CD14-positive monocyte (primary cell): Measurements from ENCODE around the gene MDK. TPM values are rescaled to one million over a fixed set of nuclear protein-coding genes. Genes with fewer than 3 reads are reported as not detected.
"Not testable (repeated sequence)": the region's sequence is repeated elsewhere in the genome, so short reads cannot be mapped to it uniquely, and the experiment has no call there.

Source experiments
- DNase-seq, 3 donors: peaks; one replicate each; pipeline ENCODE4 v3.0.0-alpha.2; 2011 to 2022
- H2AFZ ChIP-seq: 2 replicates; pipeline ENCODE4 v1.6.0; 2012; ENCODE audit warnings: mild to moderate bottlenecking, low read depth, low read length, inconsistent platforms; ENCODE audit not compliant: insufficient read depth, poor library complexity, severe bottlenecking
- H3K27ac ChIP-seq, 2 donors: 1 replicate in 1 of 2; 2 replicates in 1 of 2; pipeline ENCODE4 v1.5.1; 2012 to 2013; ENCODE audit warnings: low read length in 2 of 2, control low read depth in 1 of 2, inconsistent platforms in 1 of 2, low read depth in 1 of 2, mild to moderate bottlenecking in 1 of 2
- H3K27me3 ChIP-seq, 2 donors: one replicate each; pipeline versions ENCODE4 v1.6.0 to v1.6.1; 2011 to 2013; ENCODE audit warnings: low read length in 2 of 2; ENCODE audit not compliant: control insufficient read depth in 2 of 2, insufficient read depth in 2 of 2
- H3K36me3 ChIP-seq, 2 donors: replicated peaks in 1 of 2; 1 replicate in 1 of 2; 2 replicates in 1 of 2; pipeline versions ENCODE4 v1.5.1 to v1.6.1; 2012 to 2013; ENCODE audit warnings: low read length in 2 of 2, control low read depth in 1 of 2, inconsistent platforms in 1 of 2, mild to moderate bottlenecking in 1 of 2; ENCODE audit not compliant: insufficient read depth in 2 of 2, control insufficient read depth in 1 of 2
- H3K4me1 ChIP-seq, 2 donors: 1 replicate in 1 of 2; 2 replicates in 1 of 2; pipeline versions ENCODE4 v1.5.1 to v1.6.1; 2012 to 2013; ENCODE audit warnings: low read length in 2 of 2, control low read depth in 1 of 2, inconsistent platforms in 1 of 2, mild to moderate bottlenecking in 1 of 2, moderate library complexity in 1 of 2; ENCODE audit not compliant: insufficient read depth in 2 of 2, control insufficient read depth in 1 of 2
- H3K4me2 ChIP-seq: replicated peaks from 2 replicates; pipeline ENCODE3; 2012; ENCODE audit warnings: low read length, moderate library complexity, mild to moderate bottlenecking; ENCODE audit not compliant: poor library complexity, severe bottlenecking; ENCODE audit errors: extremely low read depth
- H3K4me3 ChIP-seq, 3 experiments: fragments of 200-600 bp in 1 of 3; sonication (generic) in 1 of 3; replicated peaks in 1 of 3; 1 replicate in 2 of 3; 2 replicates in 1 of 3; pipeline ENCODE4 v1.5.1; 2011 to 2013; ENCODE audit warnings: low read length in 3 of 3, mild to moderate bottlenecking in 3 of 3, control low read depth in 2 of 3, low read depth in 2 of 3, inconsistent platforms in 1 of 3, moderate library complexity in 1 of 3
- H3K79me2 ChIP-seq: 2 replicates; pipeline ENCODE4 v1.6.0; 2012; ENCODE audit warnings: mild to moderate bottlenecking, control low read depth, inconsistent platforms, low read length, moderate library complexity; ENCODE audit not compliant: insufficient read depth
- H3K9ac ChIP-seq: 2 replicates; pipeline ENCODE4 v1.6.0; 2017; ENCODE audit warnings: low read length, mild to moderate bottlenecking; ENCODE audit not compliant: insufficient read depth, poor library complexity, severe bottlenecking
- H3K9me3 ChIP-seq, 2 donors: replicated peaks in 1 of 2; 1 replicate in 1 of 2; 2 replicates in 1 of 2; pipeline versions ENCODE4 v1.5.1 to v1.6.1; 2012 to 2013; ENCODE audit warnings: low read length in 2 of 2, control low read depth in 1 of 2; ENCODE audit not compliant: control insufficient read depth in 1 of 2, insufficient read depth in 1 of 2
- H4K20me1 ChIP-seq: 2 replicates; pipeline ENCODE4 v1.6.0; 2012; ENCODE audit warnings: mild to moderate bottlenecking, low read length, control low read depth, moderate library complexity; ENCODE audit not compliant: insufficient read depth
- H3K27ac Mint-ChIP-seq, 7 donors: one replicate each; pipeline ENCODE4 v1.8.0; 2020; ENCODE audit warnings: mild to moderate bottlenecking in 7 of 7, mixed read lengths in 7 of 7, moderate library complexity in 6 of 7, inconsistent platforms in 2 of 7
- H3K27me3 Mint-ChIP-seq, 3 donors: one replicate each; pipeline ENCODE4 v1.8.0; 2021 to 2022; ENCODE audit warnings: low read depth in 3 of 3, mild to moderate bottlenecking in 3 of 3, mixed read lengths in 3 of 3, moderate library complexity in 3 of 3, inconsistent platforms in 1 of 3
- H3K36me3 Mint-ChIP-seq, 2 donors: one replicate each; pipeline ENCODE4 v1.8.0; 2020; ENCODE audit warnings: mixed read lengths in 2 of 2, inconsistent platforms in 1 of 2, mild to moderate bottlenecking in 1 of 2
- H3K4me1 Mint-ChIP-seq: one replicate; pipeline ENCODE4 v1.8.0; 2020; ENCODE audit warnings: mild to moderate bottlenecking, mixed read lengths
- H3K4me3 Mint-ChIP-seq, 2 donors: one replicate each; pipeline ENCODE4 v1.8.0; 2020; ENCODE audit warnings: mild to moderate bottlenecking in 2 of 2, mixed read lengths in 2 of 2, moderate library complexity in 1 of 2
- H3K9me3 Mint-ChIP-seq, 7 donors: one replicate each; pipeline ENCODE4 v1.8.0; 2020 to 2022; ENCODE audit warnings: mixed read lengths in 7 of 7, mild to moderate bottlenecking in 6 of 7, moderate library complexity in 6 of 7, inconsistent platforms in 2 of 7
- CTCF ChIP-seq: fragments of 200-600 bp; IDR thresholded peaks from one replicate; pipeline ENCODE4 v1.8.0; 2022; ENCODE audit warnings: antibody characterized with exemption, mild to moderate bottlenecking
- WGBS: methylation state at CpG from one replicate; pipeline ENCODE4 v1.1.5; 2013; ENCODE audit warnings: missing lambda C conversion rate; ENCODE audit not compliant: insufficient coverage; 5-methylcytosine and 5-hydroxymethylcytosine counted together
- intact Hi-C, 2 donors: fragments of 100-400 bp; cut with micrococcal nuclease; formaldehyde crosslinking; loops; one replicate each; pipeline versions ENCODE4 v1.15.0 to v1.15.1; 2023
- polyA plus RNA-seq, 3 donors: library from polyadenylated mRNA; depleted of rRNA in 1 of 3; unstranded in 2 of 3; stranded (reverse) in 1 of 3; fragments of 300-500 nt in 2 of 3; fragments of >200 nt in 1 of 3; fragmentation: Illumina TruSeq in 2 of 3; gene quantifications; 1 replicate in 2 of 3; 2 replicates in 1 of 3; pipeline ENCODE4 v1.2.3, GENCODE V29; 2012 to 2021

MDK gene
- polyA plus RNA-seq, 3 donors, result 2.8 TPM; not detected in 2

- peaks cover 15 to 22% of the 10 kb centered on the region in 2 donors for H3K27me3 ChIP-seq
- H2AFZ ChIP-seq, result no peak overlapping the region
- H3K4me1 ChIP-seq, result peaks cover 34 to 55% of the 10 kb centered on the region in 2 donors
- peaks cover 0 to 15% (median 0%) of the 10 kb centered on the region in 7 donors for H3K9me3 Mint-ChIP-seq
- H3K9me3 ChIP-seq, result peaks cover 0 to 6% of the 10 kb centered on the region in 2 donors
- no peak overlapping the region for H3K4me3 ChIP-seq
- H3K4me1 Mint-ChIP-seq, result peaks cover 35% of the 10 kb centered on the region
- peaks cover 7% of the 10 kb centered on the region for H3K79me2 ChIP-seq
- peak overlapping the region; percentile 30 to 70 for H3K27ac ChIP-seq
- H3K36me3 Mint-ChIP-seq, result peaks cover 44 to 51% of the 10 kb centered on the region in 2 donors
- H3K4me3 Mint-ChIP-seq, result no peak overlapping the region
- H4K20me1 ChIP-seq, result peaks cover 94% of the 10 kb centered on the region
- H3K9ac ChIP-seq, result peak overlapping the region; percentile 0
- peaks cover 13 to 37% (median 27%) of the 10 kb centered on the region in 3 donors for H3K27me3 Mint-ChIP-seq
- H3K36me3 ChIP-seq, result peaks cover 53 to 55% of the 10 kb centered on the region in 2 donors
- WGBS, result 91% methylated on average over 9 of the region's 10 CpGs
- DNase-seq, result no peak
- H3K27ac Mint-ChIP-seq, result peak overlapping the region in 5 of 7 donors; percentile 9 to 75 (median 42)
- no peak overlapping the region for H3K4me2 ChIP-seq
- no peak for TF ChIP-seq CTCF
- intact Hi-C loops, result no loop called here
Observed at GRCh38 chr11:46378296-46378695, 3.2 kb upstream of the MDK start.

GRCh38 chr11:46378811-46379481 is 2.5 kb upstream of the MDK start:
- Histone ChIP-seq H3K79me2 (peaks cover 3% of the 10 kb centered on the region), H3K4me2 (no peak overlapping the region), H3K4me1 (peaks cover 34 to 55% of the 10 kb centered on the region in 2 donors), H4K20me1 (peaks cover 87% of the 10 kb centered on the region), H3K9me3 (peaks cover 0 to 6% of the 10 kb centered on the region in 2 donors), H3K9ac (no peak overlapping the region), H3K36me3 (peaks cover 47 to 48% of the 10 kb centered on the region in 2 donors), H3K27ac (peak overlapping the region; percentile 30 to 70), H3K27me3 (peaks cover 15 to 23% of the 10 kb centered on the region in 2 donors), H2AFZ (no peak overlapping the region), H3K4me3 (no peak overlapping the region)
- Mint-ChIP-seq H3K27me3 (peaks cover 14 to 43% (median 30%) of the 10 kb centered on the region in 3 donors), H3K9me3 (peaks cover 0 to 15% (median 0%) of the 10 kb centered on the region in 7 donors), H3K36me3 (peaks cover 41 to 45% of the 10 kb centered on the region in 2 donors), H3K27ac (peak overlapping the region; percentile 69 to 90 (median 81)), H3K4me1 (peaks cover 35% of the 10 kb centered on the region), H3K4me3 (peak overlapping the region; percentile 12 to 13)
- TF ChIP-seq CTCF, result no peak
- DNase-seq, result peak; percentile 41 to 77 (median 54)
- WGBS, result 86% methylated on average over 14 of the region's 20 CpGs
- intact Hi-C loops, result no loop called here

GRCh38 chr11:46379482-46380293 is 1.8 kb upstream of the MDK start:
- Histone ChIP-seq H3K4me3 (peak overlapping the region in 2 of 3 experiments; percentile 83 to 89), H4K20me1 (peaks cover 80% of the 10 kb centered on the region), H3K4me2 (peak overlapping the region; percentile 99), H3K27me3 (peaks cover 15 to 25% of the 10 kb centered on the region in 2 donors), H3K27ac (peak overlapping the region in 1 of 2 donors; percentile 30), H3K36me3 (peaks cover 40 to 41% of the 10 kb centered on the region in 2 donors), H3K4me1 (peaks cover 34 to 55% of the 10 kb centered on the region in 2 donors)
- DNase-seq, H3K79me2 ChIP-seq, H3K9me3 ChIP-seq, H2AFZ ChIP-seq, H3K9ac ChIP-seq: not testable (repeated sequence)
- peak overlapping the region; percentile 69 to 90 (median 81) for H3K27ac Mint-ChIP-seq
- 70% methylated on average over 24 of the region's 36 CpGs for WGBS
- peaks cover 35% of the 10 kb centered on the region for H3K4me1 Mint-ChIP-seq
- H3K4me3 Mint-ChIP-seq, result peak overlapping the region; percentile 13 to 41
- peaks cover 0 to 15% (median 0%) of the 10 kb centered on the region in 7 donors for H3K9me3 Mint-ChIP-seq
- H3K27me3 Mint-ChIP-seq, result peaks cover 19 to 49% (median 31%) of the 10 kb centered on the region in 3 donors
- H3K36me3 Mint-ChIP-seq, result peaks cover 34 to 37% of the 10 kb centered on the region in 2 donors
- intact Hi-C loops, result loop anchor here (10.0 kb wide), 2 partner anchors 155 to 235 kb away; partner anchors contain the start of genes ATG13 (in 1 of the 2) and HARBI1 (in 1 of the 2)
